Measurements from ENCODE around the gene FOXQ1. TPM values are rescaled to one million over a fixed set of nuclear protein-coding genes. Genes with fewer than 3 reads are reported as not detected.

Gene FOXQ1
- total and polyA plus RNA-seq, 10 of the 15 experiments (the other 5 are each of a cell fraction or from before 2014, with no cell fraction given) = 0.08 TPM; not detected in 9

DNA sequence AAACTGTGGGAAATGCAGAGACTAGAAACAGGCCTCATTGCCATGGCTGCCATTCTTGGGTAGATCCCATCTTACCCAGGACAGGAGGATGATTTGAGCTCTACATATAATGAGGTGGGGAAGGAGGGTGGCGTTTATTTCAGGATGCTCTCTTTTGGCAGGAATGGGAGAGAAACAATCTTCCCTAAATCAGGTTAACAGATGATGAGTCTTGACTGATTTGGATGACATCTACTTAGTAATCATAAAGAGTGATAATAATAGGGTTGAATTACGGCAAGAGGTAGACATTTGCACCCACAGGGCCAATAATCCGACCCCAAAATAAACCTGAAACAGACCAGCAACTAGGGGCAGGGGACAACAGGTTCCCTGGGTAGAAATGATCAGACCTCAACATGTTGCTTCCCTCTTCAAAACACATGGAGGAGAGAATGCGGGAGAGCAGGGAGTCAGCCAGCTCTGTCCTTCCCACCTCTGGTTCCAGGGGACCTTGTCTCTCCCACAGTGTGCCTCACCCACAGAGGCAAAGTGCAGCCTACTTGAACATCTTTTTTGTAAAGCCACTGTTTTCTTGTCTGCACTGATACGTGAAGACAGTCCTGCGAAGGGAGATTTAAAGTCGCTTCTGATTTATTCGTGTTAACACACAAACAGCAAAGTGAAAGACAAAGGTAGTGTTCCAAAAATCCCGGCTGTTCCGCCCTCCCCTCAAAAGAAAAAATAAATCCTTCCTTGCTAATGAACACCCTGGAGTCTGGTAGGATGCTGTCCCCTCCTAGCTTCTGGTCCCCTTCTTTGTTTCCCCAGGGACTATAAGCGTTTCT is 3.9 kb downstream of the FOXQ1 start (continued):
- TF ChIP-seq, protein P1, sequence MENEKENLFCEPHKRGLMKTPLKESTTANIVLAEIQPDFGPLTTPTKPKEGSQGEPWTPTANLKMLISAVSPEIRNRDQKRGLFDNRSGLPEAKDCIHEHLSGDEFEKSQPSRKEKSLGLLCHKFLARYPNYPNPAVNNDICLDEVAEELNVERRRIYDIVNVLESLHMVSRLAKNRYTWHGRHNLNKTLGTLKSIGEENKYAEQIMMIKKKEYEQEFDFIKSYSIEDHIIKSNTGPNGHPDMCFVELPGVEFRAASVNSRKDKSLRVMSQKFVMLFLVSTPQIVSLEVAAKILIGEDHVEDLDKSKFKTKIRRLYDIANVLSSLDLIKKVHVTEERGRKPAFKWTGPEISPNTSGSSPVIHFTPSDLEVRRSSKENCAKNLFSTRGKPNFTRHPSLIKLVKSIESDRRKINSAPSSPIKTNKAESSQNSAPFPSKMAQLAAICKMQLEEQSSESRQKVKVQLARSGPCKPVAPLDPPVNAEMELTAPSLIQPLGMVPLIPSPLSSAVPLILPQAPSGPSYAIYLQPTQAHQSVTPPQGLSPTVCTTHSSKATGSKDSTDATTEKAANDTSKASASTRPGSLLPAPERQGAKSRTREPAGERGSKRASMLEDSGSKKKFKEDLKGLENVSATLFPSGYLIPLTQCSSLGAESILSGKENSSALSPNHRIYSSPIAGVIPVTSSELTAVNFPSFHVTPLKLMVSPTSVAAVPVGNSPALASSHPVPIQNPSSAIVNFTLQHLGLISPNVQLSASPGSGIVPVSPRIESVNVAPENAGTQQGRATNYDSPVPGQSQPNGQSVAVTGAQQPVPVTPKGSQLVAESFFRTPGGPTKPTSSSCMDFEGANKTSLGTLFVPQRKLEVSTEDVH (IDR thresholded peaks at IDR 0.05; ENCODE audit: low read depth, partially characterized antibody) = no peak
- TF ChIP-seq, protein P2, sequence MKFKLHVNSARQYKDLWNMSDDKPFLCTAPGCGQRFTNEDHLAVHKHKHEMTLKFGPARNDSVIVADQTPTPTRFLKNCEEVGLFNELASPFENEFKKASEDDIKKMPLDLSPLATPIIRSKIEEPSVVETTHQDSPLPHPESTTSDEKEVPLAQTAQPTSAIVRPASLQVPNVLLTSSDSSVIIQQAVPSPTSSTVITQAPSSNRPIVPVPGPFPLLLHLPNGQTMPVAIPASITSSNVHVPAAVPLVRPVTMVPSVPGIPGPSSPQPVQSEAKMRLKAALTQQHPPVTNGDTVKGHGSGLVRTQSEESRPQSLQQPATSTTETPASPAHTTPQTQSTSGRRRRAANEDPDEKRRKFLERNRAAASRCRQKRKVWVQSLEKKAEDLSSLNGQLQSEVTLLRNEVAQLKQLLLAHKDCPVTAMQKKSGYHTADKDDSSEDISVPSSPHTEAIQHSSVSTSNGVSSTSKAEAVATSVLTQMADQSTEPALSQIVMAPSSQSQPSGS (IDR thresholded peaks at IDR 0.05; ENCODE audit: low read length) = no peak
- no peak for TF ChIP-seq NR2C1 (IDR thresholded peaks at IDR 0.05)

DNA sequence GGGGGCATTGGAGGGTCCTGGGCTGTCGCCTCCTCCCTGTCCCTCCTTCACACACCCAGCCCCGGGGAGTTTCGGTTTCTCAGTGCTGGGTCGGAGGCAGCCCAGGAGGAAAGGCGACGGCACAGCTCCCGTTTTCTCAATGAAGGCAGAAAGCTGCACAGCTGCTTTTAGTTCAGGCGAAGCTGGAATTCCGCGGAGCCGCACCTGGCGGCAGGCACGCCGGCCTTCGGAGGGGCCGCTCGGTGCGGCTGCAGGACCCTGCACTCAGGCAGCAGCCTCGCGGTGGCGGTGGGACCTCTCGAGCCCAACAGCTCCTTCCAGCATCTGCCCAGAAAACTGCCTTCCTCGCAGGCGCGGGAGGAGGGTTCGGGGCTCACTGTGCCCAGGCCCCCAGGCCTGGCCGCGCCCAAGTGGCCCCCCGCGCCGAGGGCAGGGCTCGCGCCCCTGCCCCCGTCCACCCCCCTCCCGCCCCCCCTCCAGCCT is 4.6 kb downstream of the FOXQ1 start:
- no peak for ATAC-seq
- 13% methylated on average over 24 of the region's 35 CpGs for WGBS (ENCODE audit: insufficient coverage, insufficient replicate concordance, low lambda C conversion rate, missing lambda C conversion rate)
- H3K9ac ChIP-seq (ENCODE audit: control insufficient read depth, insufficient read depth, low read length) = no peak overlapping the region
- no peak for TF ChIP-seq MEF2A (IDR thresholded peaks at IDR 0.05; ENCODE audit: insufficient read depth, low read depth, low read length)
- no peak for TF ChIP-seq SUPT20H (IDR thresholded peaks at IDR 0.05; ENCODE audit: borderline replicate concordance, control insufficient read depth, low read depth, low read length)
- no peak for TF ChIP-seq GATAD2B (conservative IDR thresholded peaks at IDR 0.05; ENCODE audit: low read depth)
- TF ChIP-seq, protein P3, sequence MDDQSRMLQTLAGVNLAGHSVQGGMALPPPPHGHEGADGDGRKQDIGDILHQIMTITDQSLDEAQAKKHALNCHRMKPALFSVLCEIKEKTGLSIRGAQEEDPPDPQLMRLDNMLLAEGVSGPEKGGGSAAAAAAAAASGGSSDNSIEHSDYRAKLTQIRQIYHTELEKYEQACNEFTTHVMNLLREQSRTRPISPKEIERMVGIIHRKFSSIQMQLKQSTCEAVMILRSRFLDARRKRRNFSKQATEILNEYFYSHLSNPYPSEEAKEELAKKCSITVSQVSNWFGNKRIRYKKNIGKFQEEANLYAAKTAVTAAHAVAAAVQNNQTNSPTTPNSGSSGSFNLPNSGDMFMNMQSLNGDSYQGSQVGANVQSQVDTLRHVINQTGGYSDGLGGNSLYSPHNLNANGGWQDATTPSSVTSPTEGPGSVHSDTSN (IDR thresholded peaks at IDR 0.05; ENCODE audit: insufficient replicate concordance, low read depth, low read length) = no peak
- no peak for TF ChIP-seq RAD21 (IDR thresholded peaks at IDR 0.05; ENCODE audit: insufficient read depth, low read depth, low read length)
- no peak for TF ChIP-seq BACH1 (IDR thresholded peaks at IDR 0.05; ENCODE audit: borderline replicate concordance)
- TF ChIP-seq, protein P4, sequence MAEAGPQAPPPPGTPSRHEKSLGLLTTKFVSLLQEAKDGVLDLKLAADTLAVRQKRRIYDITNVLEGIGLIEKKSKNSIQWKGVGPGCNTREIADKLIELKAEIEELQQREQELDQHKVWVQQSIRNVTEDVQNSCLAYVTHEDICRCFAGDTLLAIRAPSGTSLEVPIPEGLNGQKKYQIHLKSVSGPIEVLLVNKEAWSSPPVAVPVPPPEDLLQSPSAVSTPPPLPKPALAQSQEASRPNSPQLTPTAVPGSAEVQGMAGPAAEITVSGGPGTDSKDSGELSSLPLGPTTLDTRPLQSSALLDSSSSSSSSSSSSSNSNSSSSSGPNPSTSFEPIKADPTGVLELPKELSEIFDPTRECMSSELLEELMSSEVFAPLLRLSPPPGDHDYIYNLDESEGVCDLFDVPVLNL (IDR thresholded peaks at IDR 0.05; ENCODE audit: low read depth, low read length) = no peak
- TF ChIP-seq, protein P5, sequence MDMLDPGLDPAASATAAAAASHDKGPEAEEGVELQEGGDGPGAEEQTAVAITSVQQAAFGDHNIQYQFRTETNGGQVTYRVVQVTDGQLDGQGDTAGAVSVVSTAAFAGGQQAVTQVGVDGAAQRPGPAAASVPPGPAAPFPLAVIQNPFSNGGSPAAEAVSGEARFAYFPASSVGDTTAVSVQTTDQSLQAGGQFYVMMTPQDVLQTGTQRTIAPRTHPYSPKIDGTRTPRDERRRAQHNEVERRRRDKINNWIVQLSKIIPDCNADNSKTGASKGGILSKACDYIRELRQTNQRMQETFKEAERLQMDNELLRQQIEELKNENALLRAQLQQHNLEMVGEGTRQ (IDR thresholded peaks at IDR 0.05; ENCODE audit: borderline replicate concordance, low read depth, low read length) = no peak

More for the DNA sequence above, 4.6 kb downstream of the FOXQ1 start:
- FAIRE-seq = no peak
- SMC1A ChIA-PET (ENCODE audit: uncharacterized antibody, unreplicated experiment) = no interaction called here
- DNase-seq (ENCODE audit: low read depth, low spot score) = no peak
- Histone ChIP-seq H3K27me3 (replicated peaks in 1 of 2; ENCODE audit: control insufficient read depth in 2 of 2, insufficient read depth in 2 of 2, low read length in 1 of 2) (peaks cover 1 to 15% of the 10 kb centered on the region in 2 experiments; a peak in 2 of 4 replicates), H4K20me1 (ENCODE audit: control insufficient read depth, insufficient read depth) (no peaks in the 10 kb centered on the region), H3K27ac (ENCODE audit: control insufficient read depth, insufficient read depth) (no peak overlapping the region), H3K4me3 (no peak overlapping the region), H3K79me2 (ENCODE audit: control insufficient read depth, insufficient read depth, low read length) (no peaks in the 10 kb centered on the region), H3K36me3 (ENCODE audit: control insufficient read depth in 2 of 2, insufficient read depth in 2 of 2, low read length in 1 of 2) (no peaks in the 10 kb centered on the region), H3K4me2 (ENCODE audit: control insufficient read depth, insufficient read depth) (no peak overlapping the region), H3K4me1 (ENCODE audit: control insufficient read depth, insufficient read depth, low read length) (no peaks in the 10 kb centered on the region), H3K9me3 (replicated peaks; ENCODE audit: control insufficient read depth, insufficient read depth, low read length) (no peaks in the 10 kb centered on the region; the same call in 2 of the 3 replicates), H2AFZ (ENCODE audit: control insufficient read depth, low read depth, low read length) (no peak overlapping the region)
- CTCF ChIA-PET = no interaction called here
- POLR2A ChIA-PET = no interaction called here
- in situ Hi-C loops (cut with MboI) = no loop called here
- no TSS peak for BruUV-seq (replicated peaks)
- intact Hi-C loops (cut with micrococcal nuclease; ENCODE audit: unreplicated experiment) = no loop called here
- RAD21 ChIA-PET (ENCODE audit: unreplicated experiment) = no interaction called here
